ENCODE results near the gene TBL3.

The TBL3 gene

DNA sequence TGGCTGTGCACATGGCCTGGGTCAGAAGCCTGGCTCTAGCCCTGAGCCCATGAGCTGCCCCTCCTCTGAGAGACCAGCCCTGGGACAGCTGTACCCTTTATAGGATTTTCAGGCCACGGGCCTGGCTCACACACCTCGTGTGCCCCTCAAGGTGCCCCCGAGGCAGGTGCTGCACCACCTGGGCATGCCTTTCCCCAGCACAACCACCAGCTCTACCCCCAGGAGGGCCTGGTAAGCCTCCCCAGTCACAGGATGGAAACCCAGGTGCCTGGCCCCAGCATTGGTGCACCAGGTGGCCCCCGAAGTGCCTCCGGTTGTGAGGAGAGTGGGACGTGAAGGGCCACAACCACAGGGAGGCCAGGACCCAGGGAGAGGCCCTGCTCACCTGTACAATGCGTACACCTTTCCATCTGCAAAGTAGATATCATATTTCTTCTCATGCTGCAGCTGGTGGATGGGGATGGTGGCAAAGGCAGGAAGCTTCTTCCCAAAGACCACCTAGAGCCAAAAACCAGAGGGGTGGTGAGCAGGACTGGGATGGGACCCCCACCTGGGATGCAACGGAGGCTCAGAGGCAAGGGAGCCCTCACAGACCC is 31.5 kb downstream of the TBL3 start:
- in situ Hi-C loops (cut with HindIII; ENCODE audit: low sequenced_read_pairs) = no loop called here
- no peak for DNase-seq (ENCODE audit: low read depth)
- H3K4me3 ChIP-seq (ENCODE audit: low read depth, low read length) = no peak overlapping the region
- TF ChIP-seq, protein P1, sequence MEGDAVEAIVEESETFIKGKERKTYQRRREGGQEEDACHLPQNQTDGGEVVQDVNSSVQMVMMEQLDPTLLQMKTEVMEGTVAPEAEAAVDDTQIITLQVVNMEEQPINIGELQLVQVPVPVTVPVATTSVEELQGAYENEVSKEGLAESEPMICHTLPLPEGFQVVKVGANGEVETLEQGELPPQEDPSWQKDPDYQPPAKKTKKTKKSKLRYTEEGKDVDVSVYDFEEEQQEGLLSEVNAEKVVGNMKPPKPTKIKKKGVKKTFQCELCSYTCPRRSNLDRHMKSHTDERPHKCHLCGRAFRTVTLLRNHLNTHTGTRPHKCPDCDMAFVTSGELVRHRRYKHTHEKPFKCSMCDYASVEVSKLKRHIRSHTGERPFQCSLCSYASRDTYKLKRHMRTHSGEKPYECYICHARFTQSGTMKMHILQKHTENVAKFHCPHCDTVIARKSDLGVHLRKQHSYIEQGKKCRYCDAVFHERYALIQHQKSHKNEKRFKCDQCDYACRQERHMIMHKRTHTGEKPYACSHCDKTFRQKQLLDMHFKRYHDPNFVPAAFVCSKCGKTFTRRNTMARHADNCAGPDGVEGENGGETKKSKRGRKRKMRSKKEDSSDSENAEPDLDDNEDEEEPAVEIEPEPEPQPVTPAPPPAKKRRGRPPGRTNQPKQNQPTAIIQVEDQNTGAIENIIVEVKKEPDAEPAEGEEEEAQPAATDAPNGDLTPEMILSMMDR (IDR thresholded peaks at IDR 0.05; ENCODE audit: low read depth, low read length, missing control alignments) = no peak

DNA sequence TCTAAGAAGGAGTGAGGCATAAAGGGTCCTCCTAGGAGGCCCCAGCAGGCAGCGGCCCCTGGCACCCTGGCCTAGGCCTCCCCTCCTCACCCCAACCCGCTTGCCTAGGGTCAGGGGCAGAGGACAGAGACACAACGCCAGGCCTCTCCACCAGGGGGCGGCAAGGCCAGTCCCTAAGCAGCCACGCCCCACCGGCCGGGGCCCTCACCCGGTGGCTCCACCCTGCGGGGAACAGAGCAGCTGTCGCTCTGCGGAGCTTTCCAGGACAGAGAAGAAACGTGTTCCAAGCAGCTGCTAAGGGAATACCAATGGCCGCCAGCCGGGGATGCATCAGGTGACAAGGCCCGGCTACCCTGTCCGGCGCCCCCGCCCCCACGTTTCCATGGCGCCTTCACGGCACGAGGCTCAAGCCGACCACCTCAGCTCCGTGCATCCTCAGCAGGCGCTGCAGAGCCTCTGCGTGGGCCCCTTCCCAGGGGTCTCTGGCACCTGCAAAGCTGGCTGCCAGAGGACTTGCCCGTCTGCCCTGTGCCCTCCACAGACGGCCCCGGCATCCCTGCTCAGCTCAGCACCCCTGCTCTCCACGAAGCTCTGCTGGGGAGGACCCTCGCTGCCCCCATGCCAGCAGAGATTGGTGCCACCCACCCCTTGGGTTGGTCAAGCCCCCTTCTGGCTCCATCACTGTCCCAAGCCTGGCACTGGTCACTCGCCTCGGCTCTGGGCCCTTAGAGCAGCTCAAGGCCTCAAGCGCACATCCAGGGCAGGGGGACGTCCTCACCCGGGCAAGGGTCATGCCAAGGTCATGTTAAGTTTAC is 32.2 kb downstream of the TBL3 start:
- TF ChIP-seq, protein P1 (IDR thresholded peaks at IDR 0.05; ENCODE audit: low read depth, low read length, missing control alignments) = peak; percentile 97
- H3K4me3 ChIP-seq (ENCODE audit: low read depth, low read length) = peak overlapping the region; percentile 19
- in situ Hi-C loops (cut with HindIII; ENCODE audit: low sequenced_read_pairs) = no loop called here
- peak; percentile 43 for DNase-seq (ENCODE audit: low read depth)

DNA sequence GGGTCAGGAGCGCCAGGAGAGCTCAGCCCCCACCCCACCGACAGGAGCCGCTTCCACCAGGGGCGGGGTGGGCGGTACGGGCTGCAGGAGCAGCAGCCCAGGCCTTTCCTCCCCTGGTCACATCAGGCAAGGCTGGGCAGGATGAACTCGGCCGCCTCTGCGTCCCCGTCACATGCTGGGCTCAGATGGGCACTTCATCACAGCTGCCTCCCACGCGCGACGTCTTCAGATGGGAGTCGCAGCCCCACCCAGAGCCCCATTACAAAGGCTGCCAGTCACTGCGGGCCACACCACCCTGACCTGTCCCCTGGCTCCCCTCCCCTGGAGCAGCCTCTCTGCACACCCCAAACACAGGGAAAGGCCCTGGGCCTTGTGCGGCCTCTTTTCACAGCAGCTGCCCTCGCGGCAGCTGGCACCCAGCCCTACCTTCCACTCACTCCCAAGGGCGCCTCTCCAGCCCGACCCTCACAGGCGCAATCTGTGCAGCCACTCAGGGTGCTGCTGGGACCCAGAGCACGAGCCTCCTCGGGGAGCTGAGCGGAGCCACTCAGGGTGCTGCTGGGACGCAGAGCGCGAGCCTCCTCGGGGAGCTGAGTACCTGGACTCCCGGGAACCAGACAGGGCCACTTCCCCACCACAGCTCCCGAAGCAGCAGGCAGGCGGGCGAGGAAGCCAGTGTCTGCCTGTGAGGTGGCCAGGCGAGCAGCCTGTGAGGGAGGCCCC is 33.1 kb downstream of the TBL3 start:
- H3K4me3 ChIP-seq (ENCODE audit: low read depth, low read length) = no peak overlapping the region
- TF ChIP-seq, protein P1 (IDR thresholded peaks at IDR 0.05; ENCODE audit: low read depth, low read length, missing control alignments) = no peak
- DNase-seq (ENCODE audit: low read depth) = no peak
- in situ Hi-C loops (cut with HindIII; ENCODE audit: low sequenced_read_pairs) = no loop called here

DNA sequence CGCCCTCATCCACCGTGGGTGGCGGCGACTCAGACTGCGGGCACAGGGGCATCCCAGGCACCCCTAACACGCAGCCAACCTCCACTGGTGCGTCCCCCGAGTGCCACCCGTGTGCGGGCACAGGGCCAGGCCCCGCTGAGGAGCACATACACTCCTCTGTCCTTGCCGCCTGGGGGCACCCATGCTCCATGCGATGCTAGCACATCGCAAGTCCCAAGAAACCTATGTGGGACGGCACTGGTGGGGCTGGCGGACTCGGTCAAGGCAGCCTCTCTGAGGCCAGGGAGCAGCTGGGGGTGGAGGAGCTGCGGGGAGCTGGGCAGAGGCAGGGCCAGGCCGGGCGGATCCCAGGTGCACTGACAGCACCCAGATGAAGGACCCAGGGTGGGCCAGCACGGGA is 33.8 kb downstream of the TBL3 start:
- no peak overlapping the region for H3K4me3 ChIP-seq (ENCODE audit: low read depth, low read length)
- TF ChIP-seq, protein P1 (IDR thresholded peaks at IDR 0.05; ENCODE audit: low read depth, low read length, missing control alignments) = no peak
- DNase-seq (ENCODE audit: low read depth) = no peak
- in situ Hi-C loops (cut with HindIII; ENCODE audit: low sequenced_read_pairs) = no loop called here

DNA sequence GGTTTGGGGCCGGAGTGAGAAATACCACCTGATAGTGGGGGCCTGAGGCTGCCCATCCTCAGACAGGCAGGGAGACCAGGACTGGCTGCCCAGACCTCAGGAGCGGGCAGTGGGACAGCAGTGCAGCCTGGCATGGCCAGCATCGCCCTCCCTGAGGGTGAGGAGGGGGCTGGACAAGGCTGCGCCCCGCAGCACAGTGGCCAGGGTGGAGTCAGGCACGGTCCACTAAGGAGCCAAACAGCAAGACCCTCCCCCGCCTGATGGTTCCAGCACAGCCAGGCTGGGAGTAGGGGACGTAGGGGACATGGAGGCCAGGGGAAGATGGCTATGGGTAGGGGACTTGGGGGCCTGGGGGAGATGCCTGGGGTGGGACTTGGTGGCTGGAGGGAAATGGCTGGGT is 34.5 kb downstream of the TBL3 start:
- H3K4me3 ChIP-seq (ENCODE audit: low read depth, low read length) = no peak overlapping the region
- TF ChIP-seq, protein P1 (IDR thresholded peaks at IDR 0.05; ENCODE audit: low read depth, low read length, missing control alignments) = no peak
- no peak for DNase-seq (ENCODE audit: low read depth)
- in situ Hi-C loops (cut with HindIII; ENCODE audit: low sequenced_read_pairs) = no loop called here

DNA sequence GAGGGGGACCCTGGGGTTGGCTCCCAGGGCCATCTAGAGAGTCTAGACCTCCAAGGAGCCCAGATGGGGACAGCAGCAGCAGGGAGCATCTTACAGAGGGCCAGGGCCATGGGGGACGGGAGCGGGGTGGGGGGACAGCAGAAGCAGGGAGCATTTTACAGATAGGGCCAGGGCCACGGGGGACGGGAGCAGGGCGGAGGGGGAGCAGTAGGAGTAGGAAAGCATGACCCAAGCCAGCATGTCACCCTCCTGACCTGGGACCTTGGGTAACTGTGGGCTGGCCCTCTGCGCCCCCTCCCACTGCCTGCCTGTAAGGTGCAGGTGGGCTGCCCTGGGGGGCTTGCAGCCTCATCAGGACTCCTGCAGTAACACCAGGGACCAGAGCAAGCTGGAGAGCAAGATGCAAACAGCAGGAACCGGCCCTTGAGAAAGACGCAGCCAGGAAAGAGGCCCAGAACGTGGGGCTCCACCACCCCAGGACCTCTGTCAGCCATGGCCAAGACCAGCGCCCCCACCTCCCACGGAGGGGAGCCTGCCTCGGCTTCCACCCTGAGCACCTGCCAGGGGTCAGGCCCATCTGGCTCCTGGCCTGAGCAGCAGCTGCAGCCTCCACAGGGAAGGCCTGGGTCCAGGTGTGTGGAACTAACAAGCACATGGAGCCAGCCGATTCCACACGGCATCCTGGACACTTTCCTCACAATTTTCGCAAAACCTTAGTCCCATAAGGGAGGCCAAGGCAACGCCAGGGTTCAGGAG is 35.4 kb downstream of the TBL3 start:
- DNase-seq (ENCODE audit: low read depth) = no peak
- in situ Hi-C loops (cut with HindIII; ENCODE audit: low sequenced_read_pairs) = no loop called here
- H3K4me3 ChIP-seq (ENCODE audit: low read depth, low read length) = peak overlapping the region; percentile 64
- TF ChIP-seq, protein P1 (IDR thresholded peaks at IDR 0.05; ENCODE audit: low read depth, low read length, missing control alignments) = no peak

Measured in astrocyte of the cerebellum (primary cell).